Fibroblast of pulmonary artery (primary cell): Measurements from ENCODE around the gene RAP1GAP2.
A peak's percentile ranks its signal among the peaks of the same experiment; 100 is the strongest.

Experiments
- DNase-seq: peaks from one replicate; pipeline ENCODE4 v3.0.0-alpha.2; 2010; ENCODE audit warnings: low read depth
- H3K4me3 ChIP-seq: replicated peaks from 2 replicates; pipeline ENCODE4 v1.5.1; 2011; ENCODE audit warnings: low read depth, mild to moderate bottlenecking, control low read depth, low read length, moderate library complexity
- CTCF ChIP-seq: IDR thresholded peaks from 2 replicates; pipeline ENCODE4 v1.5.1; 2011; ENCODE audit warnings: mild to moderate bottlenecking, control low read depth, low read length, inconsistent platforms; ENCODE audit errors: missing control alignments

Gene RAP1GAP2

DNA sequence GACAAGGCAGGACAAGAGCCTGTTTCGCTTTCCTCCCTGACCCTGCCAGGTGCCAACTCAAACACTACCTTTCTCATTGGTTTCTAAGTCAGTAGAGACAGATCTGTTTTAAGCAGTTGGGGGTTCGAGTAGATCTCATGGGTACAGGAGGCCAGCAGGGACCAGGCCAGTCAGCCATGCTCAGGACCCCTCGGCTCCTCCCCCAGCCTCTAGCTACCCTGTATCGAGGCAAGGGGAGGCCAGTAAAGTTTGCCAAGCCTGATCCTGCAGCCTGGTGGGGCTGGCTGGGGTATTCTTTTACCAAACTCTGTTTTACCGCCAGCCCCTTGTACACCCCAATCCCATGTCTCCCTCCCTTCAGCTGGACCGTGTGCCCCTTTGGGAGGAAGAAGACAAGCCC, 240.6 kb downstream of the RAP1GAP2 start:
- H3K4me3 ChIP-seq, result no peak overlapping the region
- TF ChIP-seq CTCF, result no peak

DNA sequence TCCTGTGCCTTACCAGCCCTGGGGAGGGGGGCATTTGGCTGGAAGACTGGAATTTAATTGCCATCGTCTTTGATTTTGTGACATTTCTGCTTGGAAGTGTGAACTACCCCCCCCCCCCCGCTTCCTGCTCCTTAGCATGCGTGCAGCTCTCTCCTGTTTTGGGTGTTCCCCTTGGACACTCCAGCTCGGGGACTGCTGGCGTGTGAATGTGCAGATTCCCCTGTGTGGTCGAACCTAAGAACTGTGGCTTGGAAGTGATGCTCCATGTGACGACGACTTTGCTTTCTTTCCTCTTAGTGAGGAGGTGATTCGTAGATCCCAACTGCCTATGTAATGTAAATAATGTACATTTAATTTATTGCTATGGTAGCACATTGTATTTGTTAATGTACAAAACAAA, 241.0 kb downstream of the RAP1GAP2 start:
- DNase-seq, result no peak
- H3K4me3 ChIP-seq, result no peak overlapping the region
- TF ChIP-seq CTCF, result no peak

More for the DNA sequence above, 240.6 kb downstream of the RAP1GAP2 start:
- no peak for DNase-seq

DNA sequence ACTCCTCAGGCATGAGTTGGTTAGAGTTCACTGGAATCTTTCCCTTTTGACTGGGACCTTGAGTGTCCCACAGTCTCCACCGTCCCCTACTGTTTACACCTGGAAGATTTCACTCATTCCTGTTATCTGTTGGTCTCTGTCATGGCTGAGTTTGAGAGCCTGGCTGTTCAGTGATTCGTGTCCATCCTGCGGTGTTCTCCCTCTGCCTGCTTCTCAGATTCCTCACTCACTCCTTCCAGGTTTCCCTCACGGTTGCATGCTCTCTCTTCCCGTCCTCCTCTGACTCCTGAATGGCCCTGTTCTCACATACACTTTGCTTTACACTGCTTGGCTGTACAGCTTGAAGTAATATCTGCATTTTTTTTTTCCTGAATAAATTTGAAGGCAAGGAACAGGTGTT, 242.7 kb downstream of the RAP1GAP2 start:
- no peak for TF ChIP-seq CTCF
- no peak for DNase-seq
- no peak overlapping the region for H3K4me3 ChIP-seq

DNA sequence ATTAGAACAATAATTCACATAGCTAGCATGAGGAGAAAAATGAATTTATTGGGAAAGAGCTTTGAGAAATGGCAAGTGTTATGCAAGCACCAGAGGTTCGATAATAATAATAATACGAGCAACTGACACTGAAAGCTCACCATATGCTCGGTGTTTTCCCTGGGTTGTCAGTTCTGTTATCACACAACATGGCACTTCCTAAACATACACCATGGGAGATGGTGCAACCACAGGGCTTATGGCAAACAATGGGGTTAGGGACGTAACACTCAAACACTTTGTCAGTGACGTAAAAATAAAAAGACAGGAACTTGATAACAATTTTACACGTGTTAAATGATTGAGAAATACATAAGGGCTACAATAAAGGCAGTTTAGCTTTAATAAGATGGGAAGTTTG, 243.5 kb downstream of the RAP1GAP2 start:
- TF ChIP-seq CTCF, result no peak
- no peak overlapping the region for H3K4me3 ChIP-seq
- DNase-seq, result peak; percentile 88

DNA sequence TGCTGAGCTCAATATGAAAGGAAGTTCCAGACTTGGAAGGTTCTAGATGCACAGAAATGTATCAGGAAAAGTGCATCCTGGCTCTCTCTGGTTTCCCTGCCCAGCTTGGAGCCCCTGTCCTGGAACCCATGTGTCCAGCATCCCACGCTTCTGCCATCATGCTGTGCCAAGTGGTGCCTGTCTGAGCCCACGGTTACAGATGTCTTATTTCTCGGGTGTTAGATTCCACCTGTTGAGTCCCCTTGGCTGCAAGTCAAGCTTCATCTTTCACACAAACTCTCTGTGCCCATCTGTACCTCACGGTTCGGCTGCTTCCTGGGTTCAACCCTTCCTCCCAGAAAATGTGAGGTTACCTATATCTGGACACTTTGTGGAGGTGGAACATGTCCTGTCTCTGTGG, 244.6 kb downstream of the RAP1GAP2 start:
- no peak for TF ChIP-seq CTCF
- DNase-seq, result no peak

GRCh38 chr17:3043737-3044365, 247.6 kb downstream of the RAP1GAP2 start:
- peak; percentile 17 for TF ChIP-seq CTCF
- DNase-seq, result no peak
- no peak overlapping the region for H3K4me3 ChIP-seq

More for the DNA sequence above, 244.6 kb downstream of the RAP1GAP2 start:
- no peak overlapping the region for H3K4me3 ChIP-seq

GRCh38 chr17:3046753-3047152, 250.5 kb downstream of the RAP1GAP2 start:
- DNase-seq, result no peak
- H3K4me3 ChIP-seq, result no peak overlapping the region
- no peak for TF ChIP-seq CTCF
